ENCODE measurements around the gene HMCN2.

Gene HMCN2

GRCh38 chr9:130244548-130245165, 20.9 kb upstream of the HMCN2 start:
- H3K9me2 ChIP-seq (replicated peaks; ENCODE audit: low read depth, low read length), result no peaks in the 10 kb centered on the region
- no peak overlapping the region for H3K4me2 ChIP-seq (ENCODE audit: low read depth, low read length, poor library complexity, severe bottlenecking)
- H3K27me3 ChIP-seq (ENCODE audit: insufficient read depth, low read length, poor library complexity, severe bottlenecking), result no peaks in the 10 kb centered on the region
- H3K36me3 ChIP-seq (ENCODE audit: insufficient read depth, low read length), result no peaks in the 10 kb centered on the region
- H3F3A ChIP-seq (ENCODE audit: low read depth), result no peaks in the 10 kb centered on the region
- TF ChIP-seq EZH2phosphoT487 (IDR thresholded peaks at IDR 0.05; ENCODE audit: borderline replicate concordance), result no peak
- TF ChIP-seq, protein P1, sequence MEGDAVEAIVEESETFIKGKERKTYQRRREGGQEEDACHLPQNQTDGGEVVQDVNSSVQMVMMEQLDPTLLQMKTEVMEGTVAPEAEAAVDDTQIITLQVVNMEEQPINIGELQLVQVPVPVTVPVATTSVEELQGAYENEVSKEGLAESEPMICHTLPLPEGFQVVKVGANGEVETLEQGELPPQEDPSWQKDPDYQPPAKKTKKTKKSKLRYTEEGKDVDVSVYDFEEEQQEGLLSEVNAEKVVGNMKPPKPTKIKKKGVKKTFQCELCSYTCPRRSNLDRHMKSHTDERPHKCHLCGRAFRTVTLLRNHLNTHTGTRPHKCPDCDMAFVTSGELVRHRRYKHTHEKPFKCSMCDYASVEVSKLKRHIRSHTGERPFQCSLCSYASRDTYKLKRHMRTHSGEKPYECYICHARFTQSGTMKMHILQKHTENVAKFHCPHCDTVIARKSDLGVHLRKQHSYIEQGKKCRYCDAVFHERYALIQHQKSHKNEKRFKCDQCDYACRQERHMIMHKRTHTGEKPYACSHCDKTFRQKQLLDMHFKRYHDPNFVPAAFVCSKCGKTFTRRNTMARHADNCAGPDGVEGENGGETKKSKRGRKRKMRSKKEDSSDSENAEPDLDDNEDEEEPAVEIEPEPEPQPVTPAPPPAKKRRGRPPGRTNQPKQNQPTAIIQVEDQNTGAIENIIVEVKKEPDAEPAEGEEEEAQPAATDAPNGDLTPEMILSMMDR (conservative IDR thresholded peaks at IDR 0.05; ENCODE audit: low read length), result no peak
- peaks cover 7% of the 10 kb centered on the region for H3K4me1 ChIP-seq (ENCODE audit: insufficient read depth, low read length, poor library complexity, severe bottlenecking)
- H3K9ac ChIP-seq (ENCODE audit: low read depth, low read length, poor library complexity, severe bottlenecking), result no peak overlapping the region
- no peak overlapping the region for H2AFZ ChIP-seq (ENCODE audit: low read length)
- no peaks in the 10 kb centered on the region for H3K9me3 ChIP-seq (ENCODE audit: insufficient read depth, low read depth, low read length)
- no peaks in the 10 kb centered on the region for H4K20me1 ChIP-seq (ENCODE audit: insufficient read depth, low read length, poor library complexity, severe bottlenecking)
- H3K79me2 ChIP-seq (ENCODE audit: insufficient read depth, low read length), result no peaks in the 10 kb centered on the region
- no peak overlapping the region for H3K4me3 ChIP-seq (ENCODE audit: low read length, poor library complexity, severe bottlenecking)

DNA sequence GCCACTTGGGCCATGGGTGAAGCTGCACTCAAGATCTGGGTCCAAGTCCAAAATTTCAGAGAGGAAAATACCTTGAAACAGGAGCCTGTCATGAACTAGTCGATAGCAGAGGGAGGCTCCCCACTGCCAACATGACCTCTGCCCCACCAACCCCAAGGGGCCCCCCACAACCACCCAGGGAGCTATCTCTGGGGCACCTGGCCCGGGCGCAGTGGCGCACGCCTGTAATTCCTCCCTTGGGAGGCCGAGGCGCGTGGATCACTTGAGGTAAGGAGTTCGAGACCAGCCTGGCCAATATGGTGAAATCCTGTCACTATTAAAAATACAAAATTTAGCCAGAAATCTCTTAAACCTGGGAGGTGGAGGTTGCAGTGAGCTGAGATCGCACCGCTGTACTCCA, 20.1 kb upstream of the HMCN2 start:
- Histone ChIP-seq H3K4me2 (ENCODE audit: low read depth, low read length, poor library complexity, severe bottlenecking) (no peak overlapping the region), H3K27me3 (ENCODE audit: insufficient read depth, low read length, poor library complexity, severe bottlenecking) (peaks cover 1% of the 10 kb centered on the region), H3K9me3 (ENCODE audit: insufficient read depth, low read depth, low read length) (no peaks in the 10 kb centered on the region), H3K36me3 (ENCODE audit: insufficient read depth, low read length) (no peaks in the 10 kb centered on the region), H3K4me1 (ENCODE audit: insufficient read depth, low read length, poor library complexity, severe bottlenecking) (peaks cover 7% of the 10 kb centered on the region), H3K9me2 (replicated peaks; ENCODE audit: low read depth, low read length) (no peaks in the 10 kb centered on the region), H2AFZ (ENCODE audit: low read length) (no peak overlapping the region), H3K4me3 (ENCODE audit: low read length, poor library complexity, severe bottlenecking) (no peak overlapping the region), H3F3A (ENCODE audit: low read depth) (no peaks in the 10 kb centered on the region), H3K79me2 (ENCODE audit: insufficient read depth, low read length) (no peaks in the 10 kb centered on the region), H4K20me1 (ENCODE audit: insufficient read depth, low read length, poor library complexity, severe bottlenecking) (no peaks in the 10 kb centered on the region), H3K9ac (ENCODE audit: low read depth, low read length, poor library complexity, severe bottlenecking) (no peak overlapping the region)
- no peak for TF ChIP-seq EZH2phosphoT487 (IDR thresholded peaks at IDR 0.05; ENCODE audit: borderline replicate concordance)
- TF ChIP-seq, protein P1 (conservative IDR thresholded peaks at IDR 0.05; ENCODE audit: low read length), result no peak

DNA sequence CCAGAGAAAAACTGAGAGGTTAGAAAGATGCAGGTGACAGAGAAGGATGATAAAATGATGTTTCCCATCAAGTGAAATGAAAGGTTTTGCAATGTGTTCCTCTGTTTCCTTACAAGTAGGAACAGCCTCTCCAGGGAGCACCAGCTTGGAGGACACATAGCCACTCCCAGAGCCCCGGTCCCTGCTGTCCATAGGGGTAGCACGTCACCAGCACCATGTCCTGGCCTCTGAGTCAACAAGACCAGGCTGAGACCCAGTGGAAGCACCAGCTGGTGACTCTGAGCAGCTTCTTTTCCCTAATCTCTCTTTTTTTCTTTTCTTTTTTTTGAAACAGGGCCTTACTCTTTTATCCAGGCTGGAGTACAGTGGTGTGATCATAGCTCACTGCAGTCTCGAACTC, 19.4 kb upstream of the HMCN2 start:
- no peaks in the 10 kb centered on the region for H3K9me3 ChIP-seq (ENCODE audit: insufficient read depth, low read depth, low read length)
- H3K36me3 ChIP-seq (ENCODE audit: insufficient read depth, low read length), result no peaks in the 10 kb centered on the region
- H4K20me1 ChIP-seq (ENCODE audit: insufficient read depth, low read length, poor library complexity, severe bottlenecking), result no peaks in the 10 kb centered on the region
- no peak for TF ChIP-seq EZH2phosphoT487 (IDR thresholded peaks at IDR 0.05; ENCODE audit: borderline replicate concordance)
- TF ChIP-seq, protein P1 (conservative IDR thresholded peaks at IDR 0.05; ENCODE audit: low read length), result no peak
- H3K4me1 ChIP-seq (ENCODE audit: insufficient read depth, low read length, poor library complexity, severe bottlenecking), result peaks cover 3% of the 10 kb centered on the region
- no peak overlapping the region for H3K4me2 ChIP-seq (ENCODE audit: low read depth, low read length, poor library complexity, severe bottlenecking)
- no peaks in the 10 kb centered on the region for H3K9me2 ChIP-seq (replicated peaks; ENCODE audit: low read depth, low read length)
- peaks cover 5% of the 10 kb centered on the region for H3K27me3 ChIP-seq (ENCODE audit: insufficient read depth, low read length, poor library complexity, severe bottlenecking)
- no peak overlapping the region for H3K9ac ChIP-seq (ENCODE audit: low read depth, low read length, poor library complexity, severe bottlenecking)
- H3K4me3 ChIP-seq (ENCODE audit: low read length, poor library complexity, severe bottlenecking), result no peak overlapping the region
- no peaks in the 10 kb centered on the region for H3F3A ChIP-seq (ENCODE audit: low read depth)
- no peak overlapping the region for H2AFZ ChIP-seq (ENCODE audit: low read length)
- no peaks in the 10 kb centered on the region for H3K79me2 ChIP-seq (ENCODE audit: insufficient read depth, low read length)
